Panc1 (cell line): Measurements from ENCODE around the gene PRUNE2. TPM values are rescaled to one million over a fixed set of nuclear protein-coding genes. Genes with fewer than 3 reads are reported as not detected.

ENCODE experiments used
- ATAC-seq: fragments of 200-7000 bp; cut with Tn5 transposase; 2 replicates; pipeline ENCODE4 v1.9.1; 2020; ENCODE audit warnings: mild to moderate bottlenecking, moderate library complexity
- BruUV-seq: library from RNA; stranded (reverse); fragments of 400-500 nt; replicated peaks from 2 replicates; lab custom pipeline; 2021; lab: Mats Ljungman, UMichigan
- CTCF ChIA-PET: fragments of 300-600 bp; sonication (Branson Sonifier 250); formaldehyde crosslinking; loops from one replicate; lab custom pipeline; 2022; ENCODE audit warnings: antibody characterized with exemption; lab: Charles Lee
- POLR2A ChIA-PET: fragments of 300-600 bp; sonication (Branson Sonifier 250); formaldehyde crosslinking; loops from one replicate; lab custom pipeline; 2022; ENCODE audit warnings: antibody characterized with exemption; lab: Charles Lee
- DNase-seq: peaks from one replicate; pipeline ENCODE4 v3.0.0-alpha.2; 2010; ENCODE audit warnings: low read depth, low spot score
- H3K27ac ChIP-seq: 2 replicates; pipeline ENCODE4 v1.5.1; 2011; ENCODE audit warnings: mild to moderate bottlenecking, low read length, inconsistent platforms
- H3K27me3 ChIP-seq: fragments of 200-500 bp; sonication (Bioruptor generic); 2 replicates; pipeline ENCODE4 v1.6.0; 2014; ENCODE audit warnings: low read length, inconsistent platforms; ENCODE audit not compliant: control insufficient read depth, insufficient read depth
- H3K36me3 ChIP-seq: fragments of 200-500 bp; sonication (Bioruptor generic); 2 replicates; pipeline ENCODE4 v1.5.1; 2014; ENCODE audit warnings: inconsistent platforms, mild to moderate bottlenecking, low read length, moderate library complexity; ENCODE audit not compliant: control insufficient read depth, insufficient read depth
- H3K4me1 ChIP-seq: 2 replicates; pipeline ENCODE4 v1.5.1; 2011; ENCODE audit warnings: inconsistent platforms, mild to moderate bottlenecking, low read length, moderate library complexity; ENCODE audit not compliant: control insufficient read depth, insufficient read depth
- H3K4me3 ChIP-seq, 2 experiments: 2 replicates each; pipeline ENCODE4 v1.5.1; 2011 to 2012; ENCODE audit warnings: low read depth in 2 of 2, low read length in 2 of 2, mild to moderate bottlenecking in 2 of 2, inconsistent platforms in 1 of 2, moderate library complexity in 1 of 2
- H3K9me3 ChIP-seq: fragments of 200-500 bp; sonication (Bioruptor generic); 2 replicates; pipeline ENCODE4 v1.5.1; 2014; ENCODE audit warnings: low read depth, mild to moderate bottlenecking, inconsistent platforms, low read length, moderate library complexity; ENCODE audit not compliant: control insufficient read depth, insufficient read depth
- POLR2AphosphoS5 ChIP-seq: IDR thresholded peaks from 2 replicates; pipeline ENCODE4 v1.6.1; 2012; ENCODE audit warnings: mild to moderate bottlenecking, low read depth, low read length, moderate library complexity
- SIN3A ChIP-seq: IDR thresholded peaks from 2 replicates; pipeline ENCODE4 v1.6.1; 2012; ENCODE audit warnings: low read depth, mild to moderate bottlenecking, low read length, moderate library complexity, borderline replicate concordance; ENCODE audit not compliant: insufficient read depth
- TCF7L2 ChIP-seq: IDR thresholded peaks from 2 replicates; pipeline ENCODE4 v1.6.1; 2011; ENCODE audit warnings: mild to moderate bottlenecking, low read depth, low read length, inconsistent platforms
- in situ Hi-C: cut with HindIII; loops from 2 replicates; pipeline ENCODE4 v1.10.0; 2016; ENCODE audit warnings: low sequenced_read_pairs, low pct_unique_long_range_greater_than_20kb
- intact Hi-C: fragments of 100-400 bp; cut with micrococcal nuclease; formaldehyde crosslinking; loops from one replicate; pipeline ENCODE4 v1.10.0; 2022; ENCODE audit not compliant: unreplicated experiment
- total RNA-seq: library from RNA; stranded (reverse); gene quantifications from one replicate; pipeline ENCODE4 v1.2.1, GENCODE V29; 2021; ENCODE audit not compliant: unreplicated experiment
- TF ChIP-seq, protein P1 (sequence below): fragments of 450-650 bp; IDR thresholded peaks from 2 replicates; pipeline ENCODE4 v1.5.1; 2017; ENCODE audit warnings: mild to moderate bottlenecking
- TF ChIP-seq, protein P2 (sequence below), 2 experiments: IDR thresholded peaks; 2 replicates each; pipeline ENCODE4 v1.6.1; 2011 to 2012; ENCODE audit warnings: low read depth in 2 of 2, control low read depth in 1 of 2, low read length in 1 of 2, mild to moderate bottlenecking in 1 of 2, moderate library complexity in 1 of 2; ENCODE audit not compliant: insufficient read depth in 1 of 2

PRUNE2 gene
- total RNA-seq, 1 experiment from 2014 or later = 0.18 TPM

DNA sequence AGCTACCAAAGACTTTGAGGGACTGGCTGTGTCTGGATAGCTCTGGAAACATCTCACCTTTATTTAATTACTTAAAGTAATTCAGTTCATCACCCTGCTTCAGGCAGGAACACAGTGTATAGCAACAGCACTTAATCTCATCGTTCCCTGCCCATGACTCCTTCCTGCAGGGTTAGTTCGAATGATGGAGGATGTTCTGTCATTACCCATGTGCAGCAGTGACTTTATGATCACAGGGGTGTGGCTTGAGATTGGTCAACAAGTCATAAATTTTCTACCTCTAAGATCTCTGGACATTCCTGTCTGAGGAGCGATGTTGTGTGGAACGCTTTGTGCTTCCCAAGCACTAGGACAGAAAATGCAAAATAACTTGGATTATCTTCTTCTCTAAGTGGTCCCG lies 37.1 kb upstream of the PRUNE2 start:
- in situ Hi-C loops = no loop called here
- ATAC-seq = no peak
- H3K4me3 ChIP-seq = no peak overlapping the region

DNA sequence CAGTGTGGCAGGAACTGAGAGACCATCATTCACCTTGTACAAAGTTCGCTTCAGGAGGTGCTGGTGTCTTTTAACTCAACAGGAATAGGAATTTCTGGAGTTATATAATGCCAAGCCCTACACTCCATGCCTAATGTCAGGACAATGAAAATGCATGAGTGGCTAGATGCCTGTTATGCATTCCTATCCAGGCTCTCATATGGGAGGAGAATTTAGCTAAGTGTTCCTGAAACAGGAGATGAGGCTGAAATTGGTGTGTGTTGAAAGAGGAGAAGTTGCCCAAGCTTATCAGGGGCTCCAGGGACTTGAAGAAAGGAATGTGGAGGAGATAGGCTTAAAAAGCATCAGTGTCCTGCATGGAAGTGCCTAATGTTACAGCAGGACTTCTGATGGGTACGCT lies 26.8 kb upstream of the PRUNE2 start:
- no TSS peak for BruUV-seq
- DNase-seq (no peak), ATAC-seq (no peak)
- Histone ChIP-seq H3K27me3 (no peaks in the 10 kb centered on the region), H3K4me3 (no peak overlapping the region), H3K27ac (no peak overlapping the region), H3K4me1 (no peaks in the 10 kb centered on the region), H3K9me3 (no peaks in the 10 kb centered on the region), H3K36me3 (no peaks in the 10 kb centered on the region)
- intact Hi-C loops (no loop called here), in situ Hi-C loops (no loop called here)
- ChIA-PET CTCF (no interaction called here), POLR2A (no interaction called here)
- TF ChIP-seq, protein P1, sequence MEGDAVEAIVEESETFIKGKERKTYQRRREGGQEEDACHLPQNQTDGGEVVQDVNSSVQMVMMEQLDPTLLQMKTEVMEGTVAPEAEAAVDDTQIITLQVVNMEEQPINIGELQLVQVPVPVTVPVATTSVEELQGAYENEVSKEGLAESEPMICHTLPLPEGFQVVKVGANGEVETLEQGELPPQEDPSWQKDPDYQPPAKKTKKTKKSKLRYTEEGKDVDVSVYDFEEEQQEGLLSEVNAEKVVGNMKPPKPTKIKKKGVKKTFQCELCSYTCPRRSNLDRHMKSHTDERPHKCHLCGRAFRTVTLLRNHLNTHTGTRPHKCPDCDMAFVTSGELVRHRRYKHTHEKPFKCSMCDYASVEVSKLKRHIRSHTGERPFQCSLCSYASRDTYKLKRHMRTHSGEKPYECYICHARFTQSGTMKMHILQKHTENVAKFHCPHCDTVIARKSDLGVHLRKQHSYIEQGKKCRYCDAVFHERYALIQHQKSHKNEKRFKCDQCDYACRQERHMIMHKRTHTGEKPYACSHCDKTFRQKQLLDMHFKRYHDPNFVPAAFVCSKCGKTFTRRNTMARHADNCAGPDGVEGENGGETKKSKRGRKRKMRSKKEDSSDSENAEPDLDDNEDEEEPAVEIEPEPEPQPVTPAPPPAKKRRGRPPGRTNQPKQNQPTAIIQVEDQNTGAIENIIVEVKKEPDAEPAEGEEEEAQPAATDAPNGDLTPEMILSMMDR = no peak
- TF ChIP-seq TCF7L2 = no peak
- TF ChIP-seq SIN3A = no peak

More for the DNA sequence above, 37.1 kb upstream of the PRUNE2 start:
- Histone ChIP-seq H3K27ac (no peak overlapping the region), H3K4me1 (no peaks in the 10 kb centered on the region), H3K9me3 (no peaks in the 10 kb centered on the region), H3K36me3 (no peaks in the 10 kb centered on the region), H3K27me3 (no peaks in the 10 kb centered on the region)
- BruUV-seq = no TSS peak
- ChIA-PET POLR2A (no interaction called here), CTCF (no interaction called here)
- TF ChIP-seq, protein P1 = no peak
- DNase-seq = no peak
- intact Hi-C loops = no loop called here

DNA sequence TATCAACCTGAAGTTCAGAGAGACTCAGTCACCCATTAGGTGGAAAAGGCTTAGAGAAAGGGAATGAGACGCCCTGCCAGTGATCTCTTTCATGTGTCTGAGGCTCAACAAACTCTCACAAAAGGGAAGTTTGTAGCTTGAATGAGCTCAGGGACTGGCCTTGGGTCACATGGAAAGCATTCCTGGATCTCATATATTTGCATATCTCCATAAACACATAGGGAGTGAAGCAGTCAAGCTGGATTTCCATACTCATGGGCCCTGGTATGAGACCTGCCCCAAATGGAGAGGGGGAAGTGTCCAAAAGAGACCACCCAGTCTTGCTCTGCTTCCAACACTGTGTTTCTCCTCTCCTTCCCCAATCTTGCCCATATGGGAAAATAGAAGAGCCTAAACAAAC lies 26.4 kb upstream of the PRUNE2 start:
- in situ Hi-C loops = no loop called here
- ChIA-PET POLR2A (no interaction called here), CTCF (no interaction called here)
- DNase-seq (no peak), ATAC-seq (no peak)
- H3K27me3 ChIP-seq = no peaks in the 10 kb centered on the region
- H3K27ac ChIP-seq = no peak overlapping the region
- H3K4me3 ChIP-seq = no peak overlapping the region
- no TSS peak for BruUV-seq
- TF ChIP-seq, protein P1 = no peak
- TF ChIP-seq TCF7L2 (no peak), SIN3A (no peak), POLR2AphosphoS5 (no peak)
- TF ChIP-seq, protein P2, sequence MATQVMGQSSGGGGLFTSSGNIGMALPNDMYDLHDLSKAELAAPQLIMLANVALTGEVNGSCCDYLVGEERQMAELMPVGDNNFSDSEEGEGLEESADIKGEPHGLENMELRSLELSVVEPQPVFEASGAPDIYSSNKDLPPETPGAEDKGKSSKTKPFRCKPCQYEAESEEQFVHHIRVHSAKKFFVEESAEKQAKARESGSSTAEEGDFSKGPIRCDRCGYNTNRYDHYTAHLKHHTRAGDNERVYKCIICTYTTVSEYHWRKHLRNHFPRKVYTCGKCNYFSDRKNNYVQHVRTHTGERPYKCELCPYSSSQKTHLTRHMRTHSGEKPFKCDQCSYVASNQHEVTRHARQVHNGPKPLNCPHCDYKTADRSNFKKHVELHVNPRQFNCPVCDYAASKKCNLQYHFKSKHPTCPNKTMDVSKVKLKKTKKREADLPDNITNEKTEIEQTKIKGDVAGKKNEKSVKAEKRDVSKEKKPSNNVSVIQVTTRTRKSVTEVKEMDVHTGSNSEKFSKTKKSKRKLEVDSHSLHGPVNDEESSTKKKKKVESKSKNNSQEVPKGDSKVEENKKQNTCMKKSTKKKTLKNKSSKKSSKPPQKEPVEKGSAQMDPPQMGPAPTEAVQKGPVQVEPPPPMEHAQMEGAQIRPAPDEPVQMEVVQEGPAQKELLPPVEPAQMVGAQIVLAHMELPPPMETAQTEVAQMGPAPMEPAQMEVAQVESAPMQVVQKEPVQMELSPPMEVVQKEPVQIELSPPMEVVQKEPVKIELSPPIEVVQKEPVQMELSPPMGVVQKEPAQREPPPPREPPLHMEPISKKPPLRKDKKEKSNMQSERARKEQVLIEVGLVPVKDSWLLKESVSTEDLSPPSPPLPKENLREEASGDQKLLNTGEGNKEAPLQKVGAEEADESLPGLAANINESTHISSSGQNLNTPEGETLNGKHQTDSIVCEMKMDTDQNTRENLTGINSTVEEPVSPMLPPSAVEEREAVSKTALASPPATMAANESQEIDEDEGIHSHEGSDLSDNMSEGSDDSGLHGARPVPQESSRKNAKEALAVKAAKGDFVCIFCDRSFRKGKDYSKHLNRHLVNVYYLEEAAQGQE (IDR thresholded peaks at IDR 0.05; ENCODE audit: insufficient read depth in 1 of 2, low read depth in 2 of 2, low read length in 1 of 2) = no peak
- no peaks in the 10 kb centered on the region for H3K9me3 ChIP-seq
- intact Hi-C loops = no loop called here
- H3K4me1 ChIP-seq = no peaks in the 10 kb centered on the region
- H3K36me3 ChIP-seq = no peaks in the 10 kb centered on the region
